Activated T-cell treated with anti-CD3 and anti-CD28 coated beads for 1 hour (primary cell): ENCODE data around the gene ZNF837.

Experiments
- DNase-seq: peaks from one replicate; pipeline ENCODE4 v3.0.0-alpha.2; 2020; ENCODE audit warnings: low read depth

Gene ZNF837

GRCh38 chr19:58368561-58369360 lies 12.1 kb downstream of the ZNF837 start:
- DNase-seq, result no peak

- DNase-seq, result no peak
These were observed 13.0 kb downstream of the ZNF837 start for GRCh38 chr19:58367698-58368454.

GRCh38 chr19:58366585-58367430 lies 14.0 kb downstream of the ZNF837 start:
- DNase-seq, result no peak

GRCh38 chr19:58364146-58364545 lies 16.7 kb downstream of the ZNF837 start:
- no peak for DNase-seq

GRCh38 chr19:58362272-58362994 lies 18.4 kb downstream of the ZNF837 start, which contains the start of gene ZNF497:
Gene ZNF497 (minus strand): TSS chr19:58362751. CDS start chr19:58357635, 5,116 bp downstream.
- DNase-seq, result peak; percentile 95

GRCh38 chr19:58361900-58362271 lies 18.9 kb downstream of the ZNF837 start:
- no peak for DNase-seq

GRCh38 chr19:58357481-58358145 lies 23.2 kb downstream of the ZNF837 start:
- DNase-seq, result no peak

- DNase-seq, result no peak
These were observed 23.9 kb downstream of the ZNF837 start for GRCh38 chr19:58356766-58357480.

- DNase-seq, result no peak
These were observed 24.7 kb downstream of the ZNF837 start for GRCh38 chr19:58355908-58356765.

GRCh38 chr19:58355215-58355796 lies 25.5 kb downstream of the ZNF837 start:
- no peak for DNase-seq

GRCh38 chr19:58354478-58355030 lies 26.3 kb downstream of the ZNF837 start:
- no peak for DNase-seq

GRCh38 chr19:58353717-58354477 lies 26.9 kb downstream of the ZNF837 start:
- no peak for DNase-seq

GRCh38 chr19:58352760-58353671 lies 27.8 kb downstream of the ZNF837 start, which contains the start of gene A1BG:
Gene A1BG (minus strand): TSS chr19:58353492. CDS start chr19:58353437, 55 bp downstream.
- DNase-seq, result no peak

- DNase-seq, result no peak
These were observed 28.7 kb downstream of the ZNF837 start for GRCh38 chr19:58351990-58352755.

- no peak for DNase-seq
These were observed 29.3 kb downstream of the ZNF837 start for GRCh38 chr19:58351558-58351878.
